DOHH2 (cell line): ENCODE data around the gene SERPINF2.

Experiments used
- H3F3A ChIP-seq: fragments of 200-600 bp; sonication (generic), shearing (Covaris generic); 2 replicates; pipeline ENCODE4 v1.6.0; 2016; ENCODE audit warnings: antibody characterized with exemption, mild to moderate bottlenecking; ENCODE audit not compliant: control insufficient read depth, insufficient read depth
- H3K27ac ChIP-seq: fragments of 200-600 bp; sonication (generic); 2 replicates; pipeline ENCODE4 v1.5.1; 2014; ENCODE audit warnings: low read depth, mild to moderate bottlenecking, low read length, moderate library complexity
- H3K27me3 ChIP-seq: fragments of 200-600 bp; sonication (generic); 2 replicates; pipeline ENCODE4 v1.6.1; 2014; ENCODE audit warnings: mild to moderate bottlenecking, low read length, mixed read lengths; ENCODE audit not compliant: control insufficient read depth
- H3K36me3 ChIP-seq: fragments of 200-600 bp; sonication (generic); 2 replicates; pipeline ENCODE4 v1.6.1; 2014; ENCODE audit warnings: mild to moderate bottlenecking, low read length, moderate library complexity, mixed read lengths; ENCODE audit not compliant: control insufficient read depth
- H3K4me1 ChIP-seq: fragments of 200-600 bp; sonication (generic); 2 replicates; pipeline ENCODE4 v1.6.1; 2014; ENCODE audit warnings: mild to moderate bottlenecking, low read length, mixed read lengths; ENCODE audit not compliant: control insufficient read depth
- H3K4me2 ChIP-seq: fragments of 200-600 bp; sonication (generic); 2 replicates; pipeline ENCODE4 v1.6.0; 2014; ENCODE audit warnings: mild to moderate bottlenecking, low read length, moderate library complexity
- H3K4me3 ChIP-seq: fragments of 200-600 bp; sonication (generic); 2 replicates; pipeline ENCODE4 v1.5.1; 2014; ENCODE audit warnings: mild to moderate bottlenecking, low read length, mixed read lengths
- H3K79me2 ChIP-seq: fragments of 200-600 bp; sonication (generic); 2 replicates; pipeline ENCODE4 v1.6.1; 2014; ENCODE audit warnings: mild to moderate bottlenecking, low read length, mixed read lengths; ENCODE audit not compliant: control insufficient read depth
- H3K9me2 ChIP-seq: fragments of 200-600 bp; sonication (generic); replicated peaks from 2 replicates; pipeline ENCODE4 v1.6.1; 2014; ENCODE audit warnings: mild to moderate bottlenecking, low read length, mixed read lengths; ENCODE audit not compliant: control insufficient read depth
- H3K9me3 ChIP-seq: fragments of 200-600 bp; sonication (generic); 2 replicates; pipeline ENCODE4 v1.6.1; 2014; ENCODE audit warnings: antibody characterized with exemption, low read length, mixed read lengths; ENCODE audit not compliant: control insufficient read depth, insufficient read depth
- H4K20me1 ChIP-seq: fragments of 200-600 bp; sonication (generic); 2 replicates; pipeline ENCODE4 v1.6.0; 2014; ENCODE audit warnings: low read depth, mild to moderate bottlenecking, antibody characterized with exemption, low read length, moderate library complexity; ENCODE audit not compliant: control insufficient read depth, insufficient read depth
- EZH2phosphoT487 ChIP-seq: fragments of 200-600 bp; sonication (generic); IDR thresholded peaks from 2 replicates; pipeline ENCODE4 v1.6.1; 2017; ENCODE audit warnings: borderline replicate concordance, mild to moderate bottlenecking, antibody characterized with exemption, low read length, moderate library complexity, mixed read lengths
- TF ChIP-seq, protein P1 (sequence below): fragments of 200-600 bp; sonication (generic); IDR thresholded peaks from one replicate; pipeline ENCODE4 v1.5.1; 2014; ENCODE audit warnings: antibody characterized with exemption, mild to moderate bottlenecking, low read depth, low read length; ENCODE audit not compliant: poor library complexity, severe bottlenecking

The SERPINF2 gene

DNA sequence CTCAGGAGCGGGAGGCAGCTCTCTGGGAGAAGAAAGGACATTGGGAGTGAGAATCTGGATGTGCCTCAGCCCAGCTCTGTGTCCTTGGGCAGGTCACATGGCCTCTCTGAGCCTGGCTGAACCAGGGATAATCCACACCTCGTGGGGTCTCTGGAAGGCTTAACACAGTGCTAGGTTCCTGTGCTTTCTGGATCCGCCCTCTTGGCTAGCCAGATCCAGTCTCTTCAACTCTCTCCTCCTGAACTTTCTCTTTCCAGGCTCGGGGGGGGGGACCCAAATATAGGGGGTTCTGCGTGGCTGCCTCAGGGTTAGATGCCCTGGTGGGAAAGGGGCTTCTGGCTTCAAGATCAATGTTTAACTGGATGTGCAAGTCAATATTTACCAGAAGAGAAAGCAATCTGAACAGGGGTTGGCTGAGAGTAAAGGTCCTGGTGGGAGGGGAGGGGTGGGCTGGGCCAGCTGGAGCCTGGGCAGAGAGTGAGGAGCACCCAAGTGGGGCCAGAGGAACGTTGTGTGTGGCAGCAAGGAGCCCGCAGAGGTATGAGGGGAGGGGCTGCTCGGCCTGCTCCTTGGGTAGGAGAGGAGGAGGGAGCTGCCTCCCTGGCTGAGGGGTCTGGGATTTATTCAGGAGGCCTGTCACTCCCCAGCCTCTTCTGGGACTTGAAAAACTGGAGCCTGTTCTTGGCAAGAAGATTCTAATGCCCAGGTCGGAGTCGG lies at the start of gene SERPINF2:
Gene SERPINF2, plus strand, starts transcription at position 501 of the 717 bp plus-strand sequence. CDS start 2,125 bp downstream, outside the sequence.
- Histone ChIP-seq H3K36me3 (peaks cover 6% of the 10 kb centered on the region), H3K79me2 (no peaks in the 10 kb centered on the region), H3K4me2 (no peak within 1 kb of the TSS), H4K20me1 (no peaks in the 10 kb centered on the region), H3K9me3 (no peaks in the 10 kb centered on the region), H3K27me3 (no peaks in the 10 kb centered on the region), H3K27ac (no peak within 1 kb of the TSS), H3K4me3 (no peak within 1 kb of the TSS), H3F3A (no peaks in the 10 kb centered on the region), H3K9me2 (no peaks in the 10 kb centered on the region), H3K4me1 (no peaks in the 10 kb centered on the region)
- no peak for TF ChIP-seq EZH2phosphoT487
- TF ChIP-seq, protein P1, sequence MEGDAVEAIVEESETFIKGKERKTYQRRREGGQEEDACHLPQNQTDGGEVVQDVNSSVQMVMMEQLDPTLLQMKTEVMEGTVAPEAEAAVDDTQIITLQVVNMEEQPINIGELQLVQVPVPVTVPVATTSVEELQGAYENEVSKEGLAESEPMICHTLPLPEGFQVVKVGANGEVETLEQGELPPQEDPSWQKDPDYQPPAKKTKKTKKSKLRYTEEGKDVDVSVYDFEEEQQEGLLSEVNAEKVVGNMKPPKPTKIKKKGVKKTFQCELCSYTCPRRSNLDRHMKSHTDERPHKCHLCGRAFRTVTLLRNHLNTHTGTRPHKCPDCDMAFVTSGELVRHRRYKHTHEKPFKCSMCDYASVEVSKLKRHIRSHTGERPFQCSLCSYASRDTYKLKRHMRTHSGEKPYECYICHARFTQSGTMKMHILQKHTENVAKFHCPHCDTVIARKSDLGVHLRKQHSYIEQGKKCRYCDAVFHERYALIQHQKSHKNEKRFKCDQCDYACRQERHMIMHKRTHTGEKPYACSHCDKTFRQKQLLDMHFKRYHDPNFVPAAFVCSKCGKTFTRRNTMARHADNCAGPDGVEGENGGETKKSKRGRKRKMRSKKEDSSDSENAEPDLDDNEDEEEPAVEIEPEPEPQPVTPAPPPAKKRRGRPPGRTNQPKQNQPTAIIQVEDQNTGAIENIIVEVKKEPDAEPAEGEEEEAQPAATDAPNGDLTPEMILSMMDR = no peak

DNA sequence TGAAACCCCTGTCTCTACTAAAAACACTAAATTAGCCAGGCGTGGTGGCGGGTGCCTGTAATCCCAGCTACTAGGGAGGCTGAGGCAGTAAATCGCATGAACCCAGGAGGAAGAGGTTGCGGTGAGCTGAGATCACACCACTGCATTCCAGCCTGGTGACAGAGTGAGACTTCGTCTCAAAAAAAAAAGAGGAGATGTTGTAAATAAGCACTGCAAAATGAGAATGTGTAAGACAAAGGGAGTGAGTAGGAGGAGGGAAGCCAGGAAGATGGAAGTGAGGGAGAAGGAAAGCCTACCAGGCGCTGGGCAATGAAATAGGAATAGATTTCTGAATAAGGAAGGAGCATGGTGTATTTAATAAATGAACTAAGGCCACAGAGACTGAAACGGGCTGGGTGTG lies 49.3 kb upstream of the SERPINF2 start:
- TF ChIP-seq, protein P1 = no peak
- no peak for TF ChIP-seq EZH2phosphoT487
- H3F3A ChIP-seq = no peaks in the 10 kb centered on the region
- H3K36me3 ChIP-seq = no peaks in the 10 kb centered on the region
- H3K4me1 ChIP-seq = no peaks in the 10 kb centered on the region
- no peaks in the 10 kb centered on the region for H3K9me3 ChIP-seq
- H4K20me1 ChIP-seq = no peaks in the 10 kb centered on the region
- no peak overlapping the region for H3K4me3 ChIP-seq
- no peak overlapping the region for H3K4me2 ChIP-seq
- no peak overlapping the region for H3K27ac ChIP-seq
- no peaks in the 10 kb centered on the region for H3K27me3 ChIP-seq
- no peaks in the 10 kb centered on the region for H3K9me2 ChIP-seq
- H3K79me2 ChIP-seq = no peaks in the 10 kb centered on the region

DNA sequence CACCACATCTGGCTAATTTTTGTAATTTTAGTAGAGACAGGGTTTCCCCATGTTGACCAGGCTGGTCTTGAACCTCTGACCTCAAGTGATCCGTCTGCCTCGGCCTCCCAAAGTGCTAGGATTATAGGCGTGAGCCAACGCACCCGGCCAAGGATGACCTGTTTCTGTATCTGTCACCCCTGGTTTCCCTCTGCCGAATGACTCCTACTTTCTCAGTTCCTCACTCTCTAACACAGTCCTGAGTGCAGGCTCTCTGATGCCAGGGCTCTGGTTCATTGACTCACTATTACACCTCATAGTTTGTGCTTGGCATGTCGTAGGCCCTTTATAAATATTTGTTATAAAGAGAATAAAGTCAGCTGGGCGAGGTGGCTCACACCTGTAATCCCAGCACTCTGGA lies 47.3 kb upstream of the SERPINF2 start:
- Histone ChIP-seq H3K27ac (no peak overlapping the region), H3F3A (no peaks in the 10 kb centered on the region), H3K4me1 (no peaks in the 10 kb centered on the region), H4K20me1 (no peaks in the 10 kb centered on the region), H3K4me2 (no peak overlapping the region), H3K4me3 (no peak overlapping the region), H3K79me2 (no peaks in the 10 kb centered on the region), H3K9me2 (no peaks in the 10 kb centered on the region), H3K36me3 (no peaks in the 10 kb centered on the region), H3K27me3 (no peaks in the 10 kb centered on the region), H3K9me3 (no peaks in the 10 kb centered on the region)
- TF ChIP-seq, protein P1 = no peak
- TF ChIP-seq EZH2phosphoT487 = no peak
